ENCODE results near the gene EFCAB6. TPM values are rescaled to one million over a fixed set of nuclear protein-coding genes. Genes with fewer than 3 reads are reported as not detected.

Gene EFCAB6
- total RNA-seq, 1 experiment from 2014 or later, result 0.94 TPM

DNA sequence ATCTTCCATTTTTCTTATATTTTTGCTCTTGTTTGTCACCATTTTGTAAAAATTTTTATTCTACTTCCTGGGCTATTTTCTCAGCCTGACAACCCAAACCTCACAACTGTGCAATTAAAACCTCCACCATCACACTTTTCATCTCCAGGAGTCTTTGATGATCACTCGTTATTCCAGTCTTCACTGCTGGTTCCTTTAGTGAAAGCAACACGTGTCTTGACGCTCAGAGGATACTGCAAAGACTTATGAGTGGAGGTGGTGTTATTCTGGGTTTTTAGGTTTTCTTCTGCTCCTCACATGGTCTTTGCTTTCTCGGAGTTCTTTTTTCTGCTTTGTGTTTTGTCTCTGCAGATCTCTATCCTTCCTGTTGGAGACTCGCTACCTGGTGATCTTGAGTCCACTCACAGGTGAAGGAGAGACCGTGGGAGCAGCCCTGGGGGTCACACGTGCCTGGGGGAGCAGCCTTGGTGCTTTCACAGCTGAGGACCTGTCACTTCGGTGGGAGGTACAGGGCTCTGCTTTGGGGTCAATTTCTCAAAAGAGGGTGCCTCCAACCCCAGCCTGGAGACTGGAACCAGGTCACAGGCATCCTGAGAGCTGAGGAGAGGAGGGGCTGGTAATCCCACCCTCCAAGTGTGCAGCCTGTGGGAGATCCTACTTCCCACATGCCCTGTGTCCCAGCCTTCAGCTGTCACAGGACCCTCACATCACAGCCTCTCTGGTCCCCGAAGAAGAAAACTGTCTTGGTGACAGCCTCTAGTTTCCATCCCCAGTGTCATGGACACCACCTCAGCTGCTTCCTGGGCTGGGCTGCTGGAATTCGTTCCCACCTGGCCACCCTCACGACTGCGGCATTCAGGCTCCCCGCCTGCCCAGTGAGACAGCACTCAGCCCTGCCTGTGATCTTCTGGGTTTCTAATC, 39.2 kb upstream of the EFCAB6 start:
- H3K36me3 Mint-ChIP-seq, result peaks cover 2% of the 10 kb centered on the region
- ATAC-seq (no peak), DNase-seq (ENCODE audit: low spot score) (no peak)
- CTCF ChIA-PET, result interaction anchor here (0.5 to 11.6 kb wide), 5 partner anchors 11 to 236 kb away, joined by 3 to 140 read pairs (median 4); partner anchors contain the start of gene SULT4A1
- peaks cover 2% of the 10 kb centered on the region for H3K9me3 Mint-ChIP-seq
- H3K27me3 Mint-ChIP-seq (ENCODE audit: low read depth), result no peaks in the 10 kb centered on the region
- TF ChIP-seq GABPB1 (CRISPR knock-in tag; IDR thresholded peaks at IDR 0.05), result no peak
- TF ChIP-seq SMAD3 (CRISPR knock-in tag; IDR thresholded peaks at IDR 0.05; ENCODE audit: borderline replicate concordance), result no peak
- no peak for TF ChIP-seq ZNF416 (CRISPR knock-in tag; IDR thresholded peaks at IDR 0.05)
- TF ChIP-seq ZNF396 (CRISPR knock-in tag; IDR thresholded peaks at IDR 0.05; ENCODE audit: borderline replicate concordance), result no peak
- TF ChIP-seq, protein P1, sequence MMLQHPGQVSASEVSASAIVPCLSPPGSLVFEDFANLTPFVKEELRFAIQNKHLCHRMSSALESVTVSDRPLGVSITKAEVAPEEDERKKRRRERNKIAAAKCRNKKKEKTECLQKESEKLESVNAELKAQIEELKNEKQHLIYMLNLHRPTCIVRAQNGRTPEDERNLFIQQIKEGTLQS (CRISPR knock-in tag; conservative IDR thresholded peaks at IDR 0.05), result no peak
- TF ChIP-seq ELF4 (CRISPR knock-in tag; IDR thresholded peaks at IDR 0.05; ENCODE audit: low read depth), result no peak
- no peak for TF ChIP-seq STAT6 (CRISPR knock-in tag; conservative IDR thresholded peaks at IDR 0.05; ENCODE audit: low read depth)
- TF ChIP-seq, protein P2, sequence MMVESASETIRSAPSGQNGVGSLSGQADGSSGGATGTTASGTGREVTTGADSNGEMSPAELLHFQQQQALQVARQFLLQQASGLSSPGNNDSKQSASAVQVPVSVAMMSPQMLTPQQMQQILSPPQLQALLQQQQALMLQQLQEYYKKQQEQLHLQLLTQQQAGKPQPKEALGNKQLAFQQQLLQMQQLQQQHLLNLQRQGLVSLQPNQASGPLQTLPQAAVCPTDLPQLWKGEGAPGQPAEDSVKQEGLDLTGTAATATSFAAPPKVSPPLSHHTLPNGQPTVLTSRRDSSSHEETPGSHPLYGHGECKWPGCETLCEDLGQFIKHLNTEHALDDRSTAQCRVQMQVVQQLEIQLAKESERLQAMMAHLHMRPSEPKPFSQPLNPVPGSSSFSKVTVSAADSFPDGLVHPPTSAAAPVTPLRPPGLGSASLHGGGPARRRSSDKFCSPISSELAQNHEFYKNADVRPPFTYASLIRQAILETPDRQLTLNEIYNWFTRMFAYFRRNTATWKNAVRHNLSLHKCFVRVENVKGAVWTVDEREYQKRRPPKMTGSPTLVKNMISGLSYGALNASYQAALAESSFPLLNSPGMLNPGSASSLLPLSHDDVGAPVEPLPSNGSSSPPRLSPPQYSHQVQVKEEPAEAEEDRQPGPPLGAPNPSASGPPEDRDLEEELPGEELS (CRISPR knock-in tag; IDR thresholded peaks at IDR 0.05), result no peak
- TF ChIP-seq PRRX2 (CRISPR knock-in tag; IDR thresholded peaks at IDR 0.05), result no peak
- no peak for TF ChIP-seq ATF6 (CRISPR knock-in tag; IDR thresholded peaks at IDR 0.05)
- TF ChIP-seq ZBTB21 (CRISPR knock-in tag; IDR thresholded peaks at IDR 0.05; ENCODE audit: borderline replicate concordance), result no peak
- no peak overlapping the region for H3K4me3 Mint-ChIP-seq
- H3K4me1 Mint-ChIP-seq, result peaks cover 31% of the 10 kb centered on the region
- peak overlapping the region; percentile 6; the same call in 1 of the 2 replicates for H3K27ac Mint-ChIP-seq
- POLR2A ChIA-PET, result interaction anchor here (0.6 kb wide), 1 partner anchor 117 kb away, joined by 6 read pairs; no protein-coding TSS in a partner anchor

GRCh38 chr22:43850529-43850928, 38.4 kb upstream of the EFCAB6 start:
- Mint-ChIP-seq H3K36me3 (no peaks in the 10 kb centered on the region), H3K4me1 (peaks cover 36% of the 10 kb centered on the region), H3K27me3 (ENCODE audit: low read depth) (no peaks in the 10 kb centered on the region), H3K9me3 (no peaks in the 10 kb centered on the region), H3K27ac (peak overlapping the region; percentile 17; the same call in 1 of the 2 replicates), H3K4me3 (no peak overlapping the region)
- no peak for ATAC-seq
- no peak for DNase-seq (ENCODE audit: low spot score)
- ChIA-PET POLR2A (no interaction called here), CTCF (interaction anchor here (0.5 to 11.6 kb wide), 6 partner anchors 10 to 834 kb away, joined by 3 to 140 read pairs (median 4); no protein-coding TSS in a partner anchor)
- no peak for TF ChIP-seq ETV6 (CRISPR knock-in tag; IDR thresholded peaks at IDR 0.05)
- TF ChIP-seq NFYB (CRISPR knock-in tag; conservative IDR thresholded peaks at IDR 0.05; ENCODE audit: low read depth), result no peak
- TF ChIP-seq RORB (CRISPR knock-in tag; IDR thresholded peaks at IDR 0.05), result no peak
- TF ChIP-seq, protein P1 (CRISPR knock-in tag; conservative IDR thresholded peaks at IDR 0.05), result no peak
- TF ChIP-seq TEAD4 (CRISPR knock-in tag; IDR thresholded peaks at IDR 0.05), result no peak
- no peak for TF ChIP-seq NR3C1 (CRISPR knock-in tag; conservative IDR thresholded peaks at IDR 0.05; ENCODE audit: low read depth)
- no peak for TF ChIP-seq GRHL2 (CRISPR knock-in tag; IDR thresholded peaks at IDR 0.05; ENCODE audit: insufficient replicate concordance, severe bottlenecking)
- no peak for TF ChIP-seq TEAD1 (CRISPR knock-in tag; IDR thresholded peaks at IDR 0.05)
- no peak for TF ChIP-seq TP53 (CRISPR knock-in tag; IDR thresholded peaks at IDR 0.05)
- no peak for TF ChIP-seq ZNF138 (CRISPR knock-in tag; conservative IDR thresholded peaks at IDR 0.05)
- TF ChIP-seq, protein P3, sequence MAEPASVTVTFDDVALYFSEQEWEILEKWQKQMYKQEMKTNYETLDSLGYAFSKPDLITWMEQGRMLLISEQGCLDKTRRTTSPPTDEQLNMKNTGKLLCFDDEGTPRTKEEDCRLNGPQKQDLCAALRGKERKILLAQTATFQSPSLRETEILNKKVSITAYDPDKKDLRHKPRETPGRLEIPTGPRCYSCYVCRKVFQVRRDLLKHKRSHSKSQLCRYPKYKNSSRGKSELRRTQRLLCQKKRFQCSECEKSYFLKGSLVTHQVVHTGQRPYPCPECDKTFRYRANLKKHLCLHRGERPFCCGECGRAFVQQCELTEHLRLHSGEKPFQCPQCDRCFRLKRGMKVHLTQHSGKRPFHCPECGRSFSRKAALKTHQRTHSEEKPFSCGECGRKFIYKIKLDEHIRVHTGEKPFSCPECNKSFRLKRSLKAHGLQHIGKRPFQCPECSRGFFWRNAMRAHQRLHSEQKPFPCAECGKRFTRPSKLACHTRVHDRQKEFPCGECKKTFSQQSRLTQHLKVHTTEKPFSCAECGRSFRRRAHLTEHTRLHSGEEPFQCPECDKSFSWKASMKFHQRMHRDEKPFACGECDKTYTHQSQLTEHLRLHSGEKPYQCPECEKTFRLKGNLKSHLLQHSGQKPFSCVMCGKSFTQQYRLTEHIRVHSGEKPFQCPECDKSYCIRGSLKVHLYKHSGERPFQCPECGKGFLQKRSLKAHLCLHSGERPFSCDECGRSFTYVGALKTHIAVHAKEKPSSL (CRISPR knock-in tag; conservative IDR thresholded peaks at IDR 0.05), result no peak
- TF ChIP-seq, protein P4, sequence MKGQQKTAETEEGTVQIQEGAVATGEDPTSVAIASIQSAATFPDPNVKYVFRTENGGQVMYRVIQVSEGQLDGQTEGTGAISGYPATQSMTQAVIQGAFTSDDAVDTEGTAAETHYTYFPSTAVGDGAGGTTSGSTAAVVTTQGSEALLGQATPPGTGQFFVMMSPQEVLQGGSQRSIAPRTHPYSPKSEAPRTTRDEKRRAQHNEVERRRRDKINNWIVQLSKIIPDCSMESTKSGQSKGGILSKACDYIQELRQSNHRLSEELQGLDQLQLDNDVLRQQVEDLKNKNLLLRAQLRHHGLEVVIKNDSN (CRISPR knock-in tag; IDR thresholded peaks at IDR 0.05), result no peak
- no peak for TF ChIP-seq RELA (CRISPR knock-in tag; IDR thresholded peaks at IDR 0.05; ENCODE audit: borderline replicate concordance)
